CD1c-positive myeloid dendritic cell (primary cell): ENCODE results near the gene TTC38.
"Not testable (repeated sequence)": the region's sequence is repeated elsewhere in the genome, so short reads cannot be mapped to it uniquely, and the experiment has no call there.

Experiments used
- DNase-seq: peaks from one replicate; pipeline ENCODE4 v3.0.0-alpha.2; 2016; ENCODE audit errors: extremely low spot score

TTC38 gene

GRCh38 chr22:46245511-46245910 is 22.3 kb upstream of the TTC38 start:
- DNase-seq, result no peak

GRCh38 chr22:46246178-46246577 is 21.6 kb upstream of the TTC38 start:
- DNase-seq, result no peak

GRCh38 chr22:46247443-46247975 is 20.3 kb upstream of the TTC38 start:
- no peak for DNase-seq

GRCh38 chr22:46250035-46250782 is 17.6 kb upstream of the TTC38 start, which contains the start of gene CDPF1:
Gene CDPF1, minus strand, starts transcription at chr22:46250293. Its CDS starts 2,009 bp downstream, at chr22:46248284.
- peak; percentile 97 for DNase-seq

GRCh38 chr22:46250783-46251125 is 17.1 kb upstream of the TTC38 start:
- no peak for DNase-seq

GRCh38 chr22:46251266-46251665 is 16.5 kb upstream of the TTC38 start:
- no peak for DNase-seq

GRCh38 chr22:46251816-46252380 is 15.9 kb upstream of the TTC38 start:
- no peak for DNase-seq

- no peak for DNase-seq
Measured at GRCh38 chr22:46256358-46256958, 11.3 kb upstream of the TTC38 start.

GRCh38 chr22:46259374-46259773 is 8.4 kb upstream of the TTC38 start:
- DNase-seq, result no peak

- no peak for DNase-seq
Measured at GRCh38 chr22:46260038-46260437, 7.8 kb upstream of the TTC38 start.

- DNase-seq, result peak; percentile 68
Measured at GRCh38 chr22:46262449-46263215, 5.2 kb upstream of the TTC38 start.

- no peak for DNase-seq
Measured at GRCh38 chr22:46263216-46263590, 4.6 kb upstream of the TTC38 start, which contains the start of gene PKDREJ. Gene PKDREJ, minus strand, starts transcription at chr22:46263343. Its CDS starts 21 bp downstream, at chr22:46263322.

- not testable (repeated sequence) for DNase-seq
Measured at GRCh38 chr22:46264520-46264919, 3.3 kb upstream of the TTC38 start.

- DNase-seq, result not testable (repeated sequence)
Measured at GRCh38 chr22:46265627-46266026, 2.2 kb upstream of the TTC38 start.

- no peak for DNase-seq
Measured at GRCh38 chr22:46269564-46269963, 1.8 kb downstream of the TTC38 start.

GRCh38 chr22:46272196-46272595 is 4.4 kb downstream of the TTC38 start:
- DNase-seq, result no peak

- DNase-seq, result no peak
Measured at GRCh38 chr22:46272762-46273431, 5.1 kb downstream of the TTC38 start.

GRCh38 chr22:46273432-46274148 is 5.8 kb downstream of the TTC38 start:
- DNase-seq, result no peak

- no peak for DNase-seq
Measured at GRCh38 chr22:46274381-46274780, 6.6 kb downstream of the TTC38 start.

- no peak for DNase-seq
Measured at GRCh38 chr22:46275455-46276122, 7.8 kb downstream of the TTC38 start.
